Measurements from ENCODE around the gene PITPNC1.
A peak's percentile ranks its signal among the peaks of the same experiment; 100 is the strongest.
"Not testable (repeated sequence)": the region's sequence is repeated elsewhere in the genome, so short reads cannot be mapped to it uniquely, and the experiment has no call there.

PITPNC1 gene

DNA sequence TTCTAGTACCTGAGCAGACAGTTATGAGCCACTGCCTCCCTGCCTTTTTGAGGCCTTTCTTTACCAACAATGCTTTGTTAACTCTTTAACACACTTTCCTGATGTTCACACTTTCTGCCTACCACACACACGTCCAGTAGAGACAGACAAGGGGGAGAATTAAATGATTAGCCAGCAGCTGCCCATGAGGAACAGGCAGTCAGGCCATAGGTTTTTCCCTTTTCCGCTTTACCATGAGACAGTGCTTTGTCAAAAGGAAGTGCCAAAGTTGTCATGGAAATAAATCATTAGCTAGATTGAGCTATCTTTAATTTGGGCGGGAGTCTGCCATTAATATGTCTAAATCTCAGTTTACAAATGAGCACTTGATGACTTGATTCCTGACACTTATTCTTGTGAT, 102.1 kb downstream of the PITPNC1 start:
- Histone ChIP-seq H3K9me3 (ENCODE audit: control insufficient read depth in 1 of 2, low read length in 2 of 2) (no peaks in the 10 kb centered on the region), H3K4me1 (ENCODE audit: control insufficient read depth in 1 of 2, insufficient read depth in 2 of 2, low read length in 2 of 2) (peaks cover 10 to 12% of the 10 kb centered on the region in 2 donors), H3K4me3 (ENCODE audit: low read depth in 1 of 2, low read length in 2 of 2) (no peak overlapping the region), H3K36me3 (ENCODE audit: control insufficient read depth in 1 of 2, insufficient read depth in 2 of 2, low read length in 2 of 2) (no peaks in the 10 kb centered on the region), H3K27me3 (ENCODE audit: control insufficient read depth in 1 of 2, insufficient read depth in 2 of 2, low read length in 2 of 2) (no peaks in the 10 kb centered on the region), H3K27ac (ENCODE audit: low read depth, low read length) (no peak overlapping the region), H3K9ac (ENCODE audit: low read depth in 1 of 2, low read length in 2 of 2) (no peak overlapping the region)

DNA sequence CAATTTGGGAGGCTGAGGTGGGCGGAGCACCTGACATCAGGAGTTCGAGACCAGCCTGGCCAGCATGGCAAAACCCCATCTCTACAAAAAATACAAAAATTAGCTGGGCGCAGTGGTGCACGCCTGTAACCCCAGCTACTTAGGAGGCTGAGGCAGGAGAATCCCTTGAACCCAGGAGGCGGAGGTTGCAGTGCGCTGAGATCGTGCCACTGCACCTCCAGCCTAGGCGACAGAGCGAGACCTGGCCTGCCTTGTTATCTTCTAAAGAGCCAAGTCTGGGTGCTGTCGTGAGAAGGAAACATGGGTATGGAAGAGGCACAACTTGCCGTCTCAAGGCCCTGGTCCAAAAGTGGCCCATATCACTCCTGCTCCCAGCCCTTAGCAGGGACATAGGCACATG, 103.9 kb downstream of the PITPNC1 start:
- H3K4me1 ChIP-seq (ENCODE audit: control insufficient read depth in 1 of 2, insufficient read depth in 2 of 2, low read length in 2 of 2); H3K9ac ChIP-seq (ENCODE audit: low read depth in 1 of 2, low read length in 2 of 2); H3K9me3 ChIP-seq (ENCODE audit: control insufficient read depth in 1 of 2, low read length in 2 of 2); H3K4me3 ChIP-seq (ENCODE audit: low read depth in 1 of 2, low read length in 2 of 2); H3K36me3 ChIP-seq (ENCODE audit: control insufficient read depth in 1 of 2, insufficient read depth in 2 of 2, low read length in 2 of 2); H3K27ac ChIP-seq (ENCODE audit: low read depth, low read length); H3K27me3 ChIP-seq (ENCODE audit: control insufficient read depth in 1 of 2, insufficient read depth in 2 of 2, low read length in 2 of 2): not testable (repeated sequence)

DNA sequence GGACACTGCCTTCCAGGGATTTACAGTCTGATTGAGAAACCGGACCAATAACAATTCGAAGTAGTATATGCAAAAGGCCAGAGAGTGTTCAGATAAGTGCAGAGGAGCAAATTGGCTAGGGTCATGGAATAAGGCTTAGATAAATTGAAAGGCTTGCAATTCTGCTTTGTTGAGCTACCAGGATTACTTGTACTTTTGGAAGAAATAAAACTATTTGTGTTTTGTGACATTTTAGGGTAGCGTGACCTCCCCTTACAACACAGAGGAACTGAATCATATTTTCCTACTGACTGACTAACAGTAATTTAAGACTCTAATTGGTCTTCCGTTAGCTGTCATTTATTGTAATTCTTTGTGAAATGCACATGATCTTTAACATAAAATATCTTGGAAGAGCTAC, 104.7 kb downstream of the PITPNC1 start:
- Histone ChIP-seq H3K27me3 (ENCODE audit: control insufficient read depth in 1 of 2, insufficient read depth in 2 of 2, low read length in 2 of 2) (no peaks in the 10 kb centered on the region), H3K4me1 (ENCODE audit: control insufficient read depth in 1 of 2, insufficient read depth in 2 of 2, low read length in 2 of 2) (peaks cover 0 to 6% of the 10 kb centered on the region in 2 donors), H3K27ac (ENCODE audit: low read depth, low read length) (no peak overlapping the region)

DNA sequence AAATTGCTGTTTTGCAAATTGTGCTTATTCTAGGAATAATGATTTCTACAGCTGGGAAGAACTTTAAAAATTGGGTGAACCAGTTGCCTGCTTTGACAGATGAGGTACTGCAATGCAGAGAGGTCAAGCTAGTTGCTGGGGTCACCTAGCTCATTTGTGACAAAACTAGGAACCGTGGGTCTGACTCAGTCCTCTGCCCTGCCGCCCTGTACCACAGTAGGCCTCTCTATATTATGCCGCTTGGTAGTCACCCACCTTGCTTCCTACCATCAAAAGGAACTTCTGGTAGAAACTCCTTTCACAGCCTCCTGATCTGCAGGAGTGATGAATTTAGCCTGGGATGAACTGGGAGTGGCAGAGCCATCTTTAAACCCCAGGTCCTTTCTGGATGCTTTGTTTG, 105.7 kb downstream of the PITPNC1 start:
- Histone ChIP-seq H3K27me3 (ENCODE audit: control insufficient read depth in 1 of 2, insufficient read depth in 2 of 2, low read length in 2 of 2) (no peaks in the 10 kb centered on the region), H3K27ac (ENCODE audit: low read depth, low read length) (no peak overlapping the region), H3K4me1 (ENCODE audit: control insufficient read depth in 1 of 2, insufficient read depth in 2 of 2, low read length in 2 of 2) (peaks cover 0 to 12% of the 10 kb centered on the region in 2 donors), H3K36me3 (ENCODE audit: control insufficient read depth in 1 of 2, insufficient read depth in 2 of 2, low read length in 2 of 2) (no peaks in the 10 kb centered on the region), H3K9ac (ENCODE audit: low read depth in 1 of 2, low read length in 2 of 2) (no peak overlapping the region), H3K9me3 (ENCODE audit: control insufficient read depth in 1 of 2, low read length in 2 of 2) (no peaks in the 10 kb centered on the region), H3K4me3 (ENCODE audit: low read depth in 1 of 2, low read length in 2 of 2) (no peak overlapping the region)

More for the DNA sequence above, 104.7 kb downstream of the PITPNC1 start:
- Histone ChIP-seq H3K36me3 (ENCODE audit: control insufficient read depth in 1 of 2, insufficient read depth in 2 of 2, low read length in 2 of 2) (no peaks in the 10 kb centered on the region), H3K4me3 (ENCODE audit: low read depth in 1 of 2, low read length in 2 of 2) (no peak overlapping the region), H3K9ac (ENCODE audit: low read depth in 1 of 2, low read length in 2 of 2) (no peak overlapping the region), H3K9me3 (ENCODE audit: control insufficient read depth in 1 of 2, low read length in 2 of 2) (no peaks in the 10 kb centered on the region)

DNA sequence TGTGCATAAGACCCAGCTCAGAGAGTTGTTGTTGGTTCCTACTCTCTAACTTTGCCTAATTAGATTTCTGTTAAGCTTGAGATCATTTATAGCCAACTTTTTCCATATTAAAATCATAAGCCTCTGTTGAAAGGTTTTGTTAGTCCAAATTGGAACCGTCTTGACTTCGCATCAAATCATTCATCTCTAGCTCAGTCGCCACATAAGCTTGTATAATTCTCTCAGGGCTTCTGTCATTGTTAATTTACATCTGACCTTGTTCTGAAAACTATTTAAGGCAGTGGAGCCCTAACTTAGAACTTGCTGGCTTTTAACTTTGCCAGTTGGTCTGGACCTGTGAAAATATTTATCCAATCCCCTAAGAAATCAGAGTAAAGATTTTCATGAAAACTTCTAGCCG, 107.2 kb downstream of the PITPNC1 start:
- Histone ChIP-seq H3K27ac (ENCODE audit: low read depth, low read length) (no peak overlapping the region), H3K36me3 (ENCODE audit: control insufficient read depth in 1 of 2, insufficient read depth in 2 of 2, low read length in 2 of 2) (no peaks in the 10 kb centered on the region), H3K4me1 (ENCODE audit: control insufficient read depth in 1 of 2, insufficient read depth in 2 of 2, low read length in 2 of 2) (peaks cover 0 to 9% of the 10 kb centered on the region in 2 donors), H3K27me3 (ENCODE audit: control insufficient read depth in 1 of 2, insufficient read depth in 2 of 2, low read length in 2 of 2) (no peaks in the 10 kb centered on the region), H3K9ac (ENCODE audit: low read depth in 1 of 2, low read length in 2 of 2) (no peak overlapping the region), H3K4me3 (ENCODE audit: low read depth in 1 of 2, low read length in 2 of 2) (no peak overlapping the region), H3K9me3 (ENCODE audit: control insufficient read depth in 1 of 2, low read length in 2 of 2) (no peaks in the 10 kb centered on the region)

DNA sequence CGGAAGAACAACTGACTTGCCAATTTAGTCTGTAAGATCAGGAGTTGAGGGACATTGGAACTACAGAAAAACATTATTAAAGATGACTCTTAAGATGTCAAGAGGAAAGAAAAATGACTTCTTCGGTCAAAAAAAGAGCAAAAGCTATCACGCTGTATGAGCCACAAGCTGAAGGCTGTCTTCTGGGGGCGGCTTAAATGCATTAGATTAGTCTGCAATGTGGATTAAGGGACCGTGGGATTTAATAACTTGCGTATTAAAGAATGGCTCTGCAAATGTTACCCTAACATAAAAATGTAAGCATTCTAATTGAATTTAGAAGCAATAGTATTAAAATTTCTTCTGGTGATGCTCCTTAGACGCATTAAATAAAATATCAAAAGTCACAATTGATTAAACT, 108.6 kb downstream of the PITPNC1 start:
- Histone ChIP-seq H3K9ac (ENCODE audit: low read depth in 1 of 2, low read length in 2 of 2) (no peak overlapping the region), H3K4me1 (ENCODE audit: control insufficient read depth in 1 of 2, insufficient read depth in 2 of 2, low read length in 2 of 2) (peaks cover 0 to 6% of the 10 kb centered on the region in 2 donors), H3K27ac (ENCODE audit: low read depth, low read length) (no peak overlapping the region), H3K36me3 (ENCODE audit: control insufficient read depth in 1 of 2, insufficient read depth in 2 of 2, low read length in 2 of 2) (no peaks in the 10 kb centered on the region), H3K4me3 (ENCODE audit: low read depth in 1 of 2, low read length in 2 of 2) (no peak overlapping the region), H3K9me3 (ENCODE audit: control insufficient read depth in 1 of 2, low read length in 2 of 2) (no peaks in the 10 kb centered on the region), H3K27me3 (ENCODE audit: control insufficient read depth in 1 of 2, insufficient read depth in 2 of 2, low read length in 2 of 2) (no peaks in the 10 kb centered on the region)

DNA sequence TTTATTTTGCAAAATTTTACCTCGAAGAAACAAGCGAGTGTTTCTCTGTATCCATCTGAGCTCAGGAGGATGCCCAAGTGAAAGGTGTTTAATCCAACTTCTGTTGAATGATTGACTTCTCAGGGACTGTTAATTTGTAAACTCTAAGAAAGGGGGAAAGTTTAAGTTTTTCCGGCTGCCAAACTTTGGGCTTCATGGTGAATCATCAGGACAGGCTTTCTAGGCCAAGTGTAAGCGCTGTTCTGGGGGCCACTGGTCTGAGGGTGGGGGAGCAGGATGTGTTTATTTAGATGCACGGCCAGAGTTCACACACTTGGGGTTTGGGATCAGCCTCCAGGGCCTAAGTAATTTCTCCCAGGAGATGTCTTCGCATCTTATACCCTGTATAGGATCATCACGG, 110.4 kb downstream of the PITPNC1 start:
- no peaks in the 10 kb centered on the region for H3K27me3 ChIP-seq (ENCODE audit: control insufficient read depth in 1 of 2, insufficient read depth in 2 of 2, low read length in 2 of 2)
- H3K9ac ChIP-seq (ENCODE audit: low read depth in 1 of 2, low read length in 2 of 2), result no peak overlapping the region
- peaks cover 6 to 7% of the 10 kb centered on the region in 2 donors for H3K4me1 ChIP-seq (ENCODE audit: control insufficient read depth in 1 of 2, insufficient read depth in 2 of 2, low read length in 2 of 2)
- no peaks in the 10 kb centered on the region for H3K36me3 ChIP-seq (ENCODE audit: control insufficient read depth in 1 of 2, insufficient read depth in 2 of 2, low read length in 2 of 2)
- no peak overlapping the region for H3K4me3 ChIP-seq (ENCODE audit: low read depth in 1 of 2, low read length in 2 of 2)
- H3K27ac ChIP-seq (ENCODE audit: low read depth, low read length), result no peak overlapping the region
- no peaks in the 10 kb centered on the region for H3K9me3 ChIP-seq (ENCODE audit: control insufficient read depth in 1 of 2, low read length in 2 of 2)

DNA sequence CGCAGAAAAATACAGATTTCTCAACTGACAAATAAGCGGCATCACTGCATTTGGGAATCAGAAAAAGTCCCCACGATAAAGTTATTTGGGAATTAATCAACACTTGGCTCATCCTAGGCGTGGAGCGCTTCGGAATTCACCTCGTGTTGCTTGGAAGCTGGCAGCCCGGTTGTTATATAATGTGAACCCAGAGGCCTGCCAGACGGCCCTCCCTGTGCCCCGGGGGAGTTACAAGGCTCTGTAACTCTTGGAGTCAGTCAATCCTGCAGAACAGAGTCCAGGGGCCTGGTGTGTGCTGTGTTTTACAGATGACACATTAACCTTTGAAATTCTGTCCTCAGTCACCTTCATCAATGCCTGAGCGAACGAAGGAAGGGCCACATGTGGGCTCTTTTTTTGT, 111.1 kb downstream of the PITPNC1 start:
- Histone ChIP-seq H3K4me1 (ENCODE audit: control insufficient read depth in 1 of 2, insufficient read depth in 2 of 2, low read length in 2 of 2) (peaks cover 6 to 7% of the 10 kb centered on the region in 2 donors), H3K27ac (ENCODE audit: low read depth, low read length) (no peak overlapping the region), H3K4me3 (ENCODE audit: low read depth in 1 of 2, low read length in 2 of 2) (no peak overlapping the region), H3K9ac (ENCODE audit: low read depth in 1 of 2, low read length in 2 of 2) (no peak overlapping the region), H3K27me3 (ENCODE audit: control insufficient read depth in 1 of 2, insufficient read depth in 2 of 2, low read length in 2 of 2) (no peaks in the 10 kb centered on the region), H3K36me3 (ENCODE audit: control insufficient read depth in 1 of 2, insufficient read depth in 2 of 2, low read length in 2 of 2) (no peaks in the 10 kb centered on the region), H3K9me3 (ENCODE audit: control insufficient read depth in 1 of 2, low read length in 2 of 2) (no peaks in the 10 kb centered on the region)

DNA sequence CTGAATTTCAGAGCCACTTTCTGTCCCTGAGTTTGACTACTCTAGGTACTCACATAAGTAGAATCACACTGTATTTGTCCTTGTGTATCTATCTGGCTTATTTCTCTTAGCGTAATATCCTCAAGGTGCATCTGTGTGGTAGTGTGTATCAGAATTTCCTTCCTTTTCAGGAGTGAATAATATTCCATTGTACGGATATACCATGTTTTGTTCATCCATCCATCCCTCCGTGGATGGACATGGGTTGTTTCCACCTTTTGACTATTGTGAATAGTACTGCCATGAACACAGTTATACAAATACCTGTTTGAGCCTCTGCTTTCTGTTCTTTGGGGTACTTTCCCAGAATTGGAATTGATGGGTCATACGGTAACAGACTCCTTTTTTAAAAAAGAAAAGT, 111.7 kb downstream of the PITPNC1 start:
- Histone ChIP-seq H3K4me1 (ENCODE audit: control insufficient read depth in 1 of 2, insufficient read depth in 2 of 2, low read length in 2 of 2) (peaks cover 6 to 7% of the 10 kb centered on the region in 2 donors), H3K4me3 (ENCODE audit: low read depth in 1 of 2, low read length in 2 of 2) (no peak overlapping the region), H3K36me3 (ENCODE audit: control insufficient read depth in 1 of 2, insufficient read depth in 2 of 2, low read length in 2 of 2) (no peaks in the 10 kb centered on the region), H3K9ac (ENCODE audit: low read depth in 1 of 2, low read length in 2 of 2) (no peak overlapping the region), H3K27ac (ENCODE audit: low read depth, low read length) (no peak overlapping the region), H3K27me3 (ENCODE audit: control insufficient read depth in 1 of 2, insufficient read depth in 2 of 2, low read length in 2 of 2) (no peaks in the 10 kb centered on the region), H3K9me3 (ENCODE audit: control insufficient read depth in 1 of 2, low read length in 2 of 2) (no peaks in the 10 kb centered on the region)

DNA sequence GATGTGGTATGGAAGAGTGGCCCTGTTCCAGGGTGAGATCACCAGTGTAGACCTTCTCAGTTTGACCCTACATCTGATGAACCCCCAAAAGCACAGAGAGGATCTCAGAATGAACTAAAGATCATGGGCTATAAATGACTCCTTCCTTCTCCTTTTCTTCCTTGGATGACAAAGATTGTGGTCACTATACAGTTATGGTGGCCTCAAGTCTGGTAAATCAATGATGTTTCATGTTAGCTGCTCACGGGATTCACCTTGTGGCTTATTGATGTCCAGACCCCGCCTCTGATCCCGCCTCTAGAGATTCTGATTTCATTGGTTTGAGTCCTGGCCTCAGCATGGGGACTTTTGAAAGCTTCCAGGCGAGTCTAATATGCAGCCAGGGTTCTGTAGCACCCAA, 112.2 kb downstream of the PITPNC1 start:
- Histone ChIP-seq H3K9ac (ENCODE audit: low read depth in 1 of 2, low read length in 2 of 2) (no peak overlapping the region), H3K9me3 (ENCODE audit: control insufficient read depth in 1 of 2, low read length in 2 of 2) (no peaks in the 10 kb centered on the region), H3K27me3 (ENCODE audit: control insufficient read depth in 1 of 2, insufficient read depth in 2 of 2, low read length in 2 of 2) (no peaks in the 10 kb centered on the region), H3K27ac (ENCODE audit: low read depth, low read length) (no peak overlapping the region), H3K4me3 (ENCODE audit: low read depth in 1 of 2, low read length in 2 of 2) (no peak overlapping the region), H3K36me3 (ENCODE audit: control insufficient read depth in 1 of 2, insufficient read depth in 2 of 2, low read length in 2 of 2) (no peaks in the 10 kb centered on the region), H3K4me1 (ENCODE audit: control insufficient read depth in 1 of 2, insufficient read depth in 2 of 2, low read length in 2 of 2) (peaks cover 6 to 7% of the 10 kb centered on the region in 2 donors)

DNA sequence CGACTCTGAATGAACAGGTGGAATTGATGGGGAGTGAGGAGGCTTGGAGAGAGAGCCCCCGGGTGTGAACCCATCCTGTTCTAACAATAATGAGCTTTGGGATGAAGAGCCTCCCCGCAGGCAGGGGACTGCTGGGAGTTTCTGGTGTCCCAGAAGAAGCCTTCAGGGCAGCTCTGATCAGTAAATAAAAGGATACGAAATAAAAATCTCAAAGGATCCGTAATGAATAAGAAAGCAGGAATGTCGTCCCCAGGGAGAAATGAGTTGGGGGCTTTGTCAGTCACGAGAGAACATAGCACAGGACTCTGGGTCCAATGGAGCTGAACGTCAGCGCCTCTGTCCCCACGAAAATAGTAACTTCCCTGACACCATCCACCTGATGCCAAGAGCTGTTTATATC, 113.4 kb downstream of the PITPNC1 start:
- H3K9ac ChIP-seq (ENCODE audit: low read depth in 1 of 2, low read length in 2 of 2), result no peak overlapping the region

More for the DNA sequence above, 113.4 kb downstream of the PITPNC1 start:
- Histone ChIP-seq H3K27ac (ENCODE audit: low read depth, low read length) (peak overlapping the region; percentile 27), H3K36me3 (ENCODE audit: control insufficient read depth in 1 of 2, insufficient read depth in 2 of 2, low read length in 2 of 2) (no peaks in the 10 kb centered on the region), H3K27me3 (ENCODE audit: control insufficient read depth in 1 of 2, insufficient read depth in 2 of 2, low read length in 2 of 2) (no peaks in the 10 kb centered on the region), H3K4me1 (ENCODE audit: control insufficient read depth in 1 of 2, insufficient read depth in 2 of 2, low read length in 2 of 2) (peaks cover 6 to 7% of the 10 kb centered on the region in 2 donors), H3K9me3 (ENCODE audit: control insufficient read depth in 1 of 2, low read length in 2 of 2) (no peaks in the 10 kb centered on the region), H3K4me3 (ENCODE audit: low read depth in 1 of 2, low read length in 2 of 2) (peak overlapping the region in 1 of 2 donors; percentile 21)

Data from duodenal mucosa (tissue), 2 donors.